Epithelial cell of proximal tubule (primary cell): ENCODE results near the gene ASIC5. TPM values are rescaled to one million over a fixed set of nuclear protein-coding genes. Genes with fewer than 3 reads are reported as not detected.

Source experiments
- DNase-seq: peaks from one replicate; pipeline ENCODE4 v3.0.0-alpha.2; 2011; ENCODE audit warnings: low read depth
- H3K4me3 ChIP-seq: 2 replicates; pipeline ENCODE4 v1.5.1; 2011; ENCODE audit warnings: low read depth, mild to moderate bottlenecking, low read length
- CTCF ChIP-seq: conservative IDR thresholded peaks from 2 replicates; pipeline ENCODE4 v1.5.1; 2012; ENCODE audit warnings: low read depth, mild to moderate bottlenecking, low read length
- total RNA-seq: library from RNA; depleted of rRNA; stranded (reverse); fragments of >200 nt; gene quantifications from 2 replicates; pipeline ENCODE4 v1.2.3, GENCODE V29; 2015

The ASIC5 gene
- total RNA-seq, 1 donor from 2014 or later, result not detected

DNA sequence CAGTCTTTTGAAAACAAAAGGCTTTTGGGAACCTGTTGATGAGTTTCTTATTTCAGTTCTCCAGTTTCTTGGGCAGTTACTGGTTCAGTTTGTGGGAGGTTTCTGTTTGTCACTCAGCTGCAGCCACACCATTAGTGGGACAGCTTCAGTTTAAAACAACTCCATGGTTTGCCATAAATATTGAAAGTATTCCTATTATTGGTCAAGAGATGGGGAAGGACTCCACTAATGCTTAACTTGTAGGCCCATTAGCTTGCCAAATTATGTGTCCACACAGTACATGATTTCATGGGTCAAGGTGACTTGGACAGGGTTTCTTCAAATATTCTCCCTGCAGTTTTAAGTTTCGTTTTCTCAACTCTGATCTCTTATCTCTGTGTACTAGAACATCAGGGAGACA is 15.5 kb upstream of the ASIC5 start:
- no peak for DNase-seq
- TF ChIP-seq CTCF, result no peak
- no peak overlapping the region for H3K4me3 ChIP-seq

GRCh38 chr4:155879767-155880166 is 13.7 kb upstream of the ASIC5 start:
- no peak for TF ChIP-seq CTCF
- H3K4me3 ChIP-seq, result no peak overlapping the region
- no peak for DNase-seq

DNA sequence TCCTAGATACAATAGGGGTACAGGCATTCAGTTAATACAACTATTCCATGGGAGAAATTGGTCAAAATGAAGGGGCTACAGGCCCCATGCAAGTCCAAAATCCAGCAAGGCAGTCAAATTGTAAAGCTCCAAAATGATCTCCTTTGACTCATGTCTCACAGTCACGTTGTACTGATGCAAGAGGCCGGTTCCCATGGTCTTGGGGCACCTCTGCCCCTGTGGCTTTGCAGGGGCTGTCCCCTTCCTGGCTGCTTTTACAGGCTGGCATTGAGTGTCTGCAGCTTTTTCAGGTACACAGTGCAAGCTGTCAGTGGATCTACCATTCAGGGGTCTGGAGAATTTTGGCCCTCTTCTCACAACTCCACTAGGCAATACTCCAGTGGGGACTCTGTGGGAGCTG is 12.5 kb upstream of the ASIC5 start:
- no peak overlapping the region for H3K4me3 ChIP-seq
- no peak for DNase-seq

DNA sequence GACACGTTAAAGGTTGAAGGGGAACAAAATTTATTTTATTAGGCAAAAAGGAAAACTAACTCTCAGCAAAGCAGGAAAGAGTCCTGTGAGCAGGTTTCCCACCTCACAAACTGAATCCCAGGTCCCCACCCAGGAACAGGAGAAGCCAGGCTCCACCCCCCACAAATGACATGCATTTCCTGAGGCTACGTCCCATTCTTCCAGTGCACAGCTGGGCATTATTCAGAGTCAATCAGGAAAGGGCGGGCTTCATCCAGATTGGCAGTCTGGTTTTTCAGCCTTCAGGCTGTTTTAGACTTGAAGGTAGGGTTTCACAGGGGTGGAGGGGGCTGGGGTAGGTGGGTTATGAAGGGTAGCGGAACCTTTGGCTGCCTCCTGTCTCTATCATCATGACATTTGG is 11.9 kb upstream of the ASIC5 start:
- DNase-seq, result no peak
- no peak overlapping the region for H3K4me3 ChIP-seq
- TF ChIP-seq CTCF, result no peak

More for the DNA sequence above, 12.5 kb upstream of the ASIC5 start:
- TF ChIP-seq CTCF, result no peak

- TF ChIP-seq CTCF, result no peak
- no peak for DNase-seq
- H3K4me3 ChIP-seq, result no peak overlapping the region
Observed at GRCh38 chr4:155875878-155876277, 9.8 kb upstream of the ASIC5 start.

DNA sequence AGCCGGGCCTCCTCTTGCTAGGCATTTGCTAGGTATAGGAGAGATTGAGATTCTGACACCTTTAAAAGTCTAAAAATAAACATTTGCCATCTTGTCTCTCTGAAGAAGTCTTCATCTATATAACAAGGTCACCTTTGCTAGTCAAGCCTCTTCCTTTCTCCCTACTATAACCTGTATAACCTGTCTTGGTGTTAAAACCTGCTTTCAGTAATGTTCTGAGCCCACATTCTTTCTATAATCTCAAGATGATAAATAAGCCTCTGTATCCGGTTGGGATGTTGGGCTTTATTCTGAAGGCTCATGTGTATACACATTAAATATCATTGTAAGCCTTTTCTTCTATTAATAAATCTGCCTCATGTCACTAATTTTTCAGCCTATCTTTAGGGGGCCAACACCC is 10.2 kb downstream of the ASIC5 start:
- DNase-seq, result no peak
- no peak overlapping the region for H3K4me3 ChIP-seq
- no peak for TF ChIP-seq CTCF

DNA sequence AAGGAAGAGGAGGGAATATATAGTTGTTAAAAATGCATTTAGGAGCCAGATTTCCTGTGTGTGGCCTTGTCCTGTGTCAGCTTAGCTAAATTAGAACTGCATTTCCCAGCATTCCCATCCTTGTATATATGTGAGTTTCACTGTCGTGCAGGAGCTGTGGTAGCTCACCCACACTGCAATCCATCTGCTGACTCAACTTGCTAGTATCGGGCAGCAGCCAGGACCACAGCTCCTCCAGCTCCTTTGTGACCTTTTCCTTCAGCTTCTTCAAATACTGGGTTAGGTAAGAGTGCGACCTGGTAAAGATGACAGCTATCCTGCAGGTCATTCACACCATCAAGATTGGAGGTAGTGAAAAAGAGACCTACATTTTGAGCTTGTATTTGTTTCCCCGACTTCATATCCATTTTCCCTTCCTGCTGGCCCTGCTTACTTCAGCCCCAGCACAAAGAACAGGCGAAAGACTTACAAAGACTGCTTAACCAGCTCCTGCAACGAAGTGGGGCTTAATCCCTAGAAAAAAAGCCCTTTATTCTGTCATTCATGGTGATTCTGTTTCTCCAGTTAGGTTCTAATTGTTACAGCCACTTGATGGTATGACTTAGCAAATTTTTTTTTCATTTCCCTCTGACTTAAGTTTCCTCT is 11.4 kb downstream of the ASIC5 start:
- no peak for DNase-seq
- TF ChIP-seq CTCF, result no peak
- no peak overlapping the region for H3K4me3 ChIP-seq
